ENCODE results near the gene MRFAP1L1. TPM values are rescaled to one million over a fixed set of nuclear protein-coding genes. Genes with fewer than 3 reads are reported as not detected.

Gene MRFAP1L1
- total RNA-seq, 1 donor from 2014 or later = 32.9 TPM

DNA sequence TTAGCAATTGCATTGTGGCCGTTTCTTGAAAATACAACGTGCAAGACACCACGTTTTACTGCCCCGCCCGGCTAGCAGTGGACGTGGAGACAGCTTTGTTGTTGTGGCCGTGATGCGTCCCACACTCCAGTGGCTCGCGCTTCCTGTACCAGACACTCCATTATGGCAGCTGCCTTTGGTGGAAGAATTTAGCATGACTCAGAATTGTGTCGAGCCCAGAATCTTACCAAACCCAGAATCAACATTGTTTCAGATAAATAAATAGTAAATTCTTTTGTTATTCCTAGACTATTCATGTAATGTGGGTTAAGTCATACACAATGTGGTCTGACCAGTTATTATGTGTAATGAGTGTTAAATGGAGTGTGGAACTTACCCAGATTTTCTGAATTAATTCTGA, 41.3 kb downstream of the MRFAP1L1 start:
- Histone ChIP-seq H3K36me3 (ENCODE audit: control insufficient read depth in 3 of 3, insufficient read depth in 3 of 3, low read length in 3 of 3) (peaks cover 0 to 6% (median 0%) of the 10 kb centered on the region in 3 donors), H3K27me3 (ENCODE audit: control insufficient read depth in 3 of 3, insufficient read depth in 3 of 3, low read length in 3 of 3) (peaks cover 9 to 22% (median 22%) of the 10 kb centered on the region in 3 donors), H3K4me3 (ENCODE audit: low read length in 3 of 3) (no peak overlapping the region), H3K9ac (ENCODE audit: low read depth in 1 of 3, low read length in 3 of 3) (no peak overlapping the region), H3K27ac (ENCODE audit: low read depth, low read length) (no peak overlapping the region), H3K4me1 (ENCODE audit: control insufficient read depth in 3 of 3, insufficient read depth in 3 of 3, low read length in 3 of 3) (peaks cover 0 to 13% (median 9%) of the 10 kb centered on the region in 3 donors), H3K9me3 (ENCODE audit: control insufficient read depth in 3 of 3, low read length in 3 of 3) (peaks cover 0 to 2% (median 0%) of the 10 kb centered on the region in 3 donors)

DNA sequence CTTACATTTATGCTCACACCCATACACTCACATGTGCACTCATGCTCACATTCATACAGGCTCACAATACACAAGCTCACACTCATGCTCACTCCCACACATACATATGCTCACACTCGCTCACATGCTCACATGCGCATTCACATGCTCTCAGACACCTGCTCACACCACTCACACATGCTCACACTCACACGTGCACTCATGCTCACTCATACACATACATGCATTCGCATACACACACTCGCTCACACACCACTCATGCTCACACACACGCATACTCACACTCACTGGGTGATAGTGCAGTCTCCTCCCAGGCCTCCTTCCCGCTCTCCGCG, 44.4 kb downstream of the MRFAP1L1 start:
- Histone ChIP-seq H3K36me3 (ENCODE audit: control insufficient read depth in 3 of 3, insufficient read depth in 3 of 3, low read length in 3 of 3) (peaks cover 0 to 4% (median 0%) of the 10 kb centered on the region in 3 donors), H3K9ac (ENCODE audit: low read depth in 1 of 3, low read length in 3 of 3) (no peak overlapping the region), H3K9me3 (ENCODE audit: control insufficient read depth in 3 of 3, low read length in 3 of 3) (peaks cover 0 to 2% (median 0%) of the 10 kb centered on the region in 3 donors), H3K27ac (ENCODE audit: low read depth, low read length) (no peak overlapping the region), H3K4me3 (ENCODE audit: low read length in 3 of 3) (no peak overlapping the region), H3K4me1 (ENCODE audit: control insufficient read depth in 3 of 3, insufficient read depth in 3 of 3, low read length in 3 of 3) (peaks cover 0 to 13% (median 9%) of the 10 kb centered on the region in 3 donors), H3K27me3 (ENCODE audit: control insufficient read depth in 3 of 3, insufficient read depth in 3 of 3, low read length in 3 of 3) (peaks cover 9 to 39% (median 27%) of the 10 kb centered on the region in 3 donors)

DNA sequence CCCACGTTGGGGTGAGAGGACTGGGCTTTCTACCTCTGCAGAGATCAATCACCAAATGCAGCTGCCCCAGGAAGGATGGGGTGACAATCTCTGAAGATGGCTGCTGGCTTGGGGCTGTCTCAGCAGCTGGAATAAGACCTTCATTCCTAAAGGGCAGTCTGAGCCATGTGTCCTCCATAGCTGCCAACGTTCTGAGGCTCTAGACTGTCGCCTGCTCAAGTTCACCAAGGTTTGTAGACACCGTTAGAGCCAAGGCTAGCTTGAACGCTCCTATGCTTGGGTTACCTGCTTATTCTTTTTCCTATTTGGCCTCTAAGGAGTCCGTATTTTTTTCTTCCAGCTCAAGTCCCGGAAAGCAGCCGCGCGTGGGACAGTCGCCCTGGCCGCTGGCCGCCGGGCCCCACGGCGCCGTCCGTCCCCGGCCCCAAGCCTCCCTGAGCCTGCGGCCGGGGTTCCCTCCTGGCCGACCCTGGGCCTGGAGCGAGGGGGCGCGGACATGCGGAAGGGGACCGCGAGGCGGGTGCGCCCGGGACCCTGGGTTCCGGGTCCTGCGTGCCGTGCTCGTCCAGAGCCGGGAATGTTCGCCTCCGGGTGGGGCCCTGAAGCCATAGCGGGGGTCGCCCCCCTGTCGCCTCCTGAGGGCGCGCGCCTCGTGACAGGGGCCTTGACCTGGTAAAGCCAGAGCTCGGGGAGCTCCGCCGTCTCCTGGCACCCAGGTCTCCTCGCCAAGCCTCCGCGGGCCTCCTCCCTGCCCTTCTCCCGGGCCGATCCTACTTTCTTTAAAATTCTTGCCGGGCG, 45.9 kb downstream of the MRFAP1L1 start:
- peaks cover 0 to 16% (median 12%) of the 10 kb centered on the region in 3 donors for H3K4me1 ChIP-seq (ENCODE audit: control insufficient read depth in 3 of 3, insufficient read depth in 3 of 3, low read length in 3 of 3)
- peak overlapping the region; percentile 46 to 72 (median 63) for H3K9ac ChIP-seq (ENCODE audit: low read depth in 1 of 3, low read length in 3 of 3)
- peaks cover 9 to 47% (median 31%) of the 10 kb centered on the region in 3 donors for H3K27me3 ChIP-seq (ENCODE audit: control insufficient read depth in 3 of 3, insufficient read depth in 3 of 3, low read length in 3 of 3)
- peaks cover 0 to 2% (median 0%) of the 10 kb centered on the region in 3 donors for H3K9me3 ChIP-seq (ENCODE audit: control insufficient read depth in 3 of 3, low read length in 3 of 3)
- H3K4me3 ChIP-seq (ENCODE audit: low read length in 3 of 3) = peak overlapping the region; percentile 40 to 66 (median 61)
- H3K36me3 ChIP-seq (ENCODE audit: control insufficient read depth in 3 of 3, insufficient read depth in 3 of 3, low read length in 3 of 3) = peaks cover 0 to 4% (median 0%) of the 10 kb centered on the region in 3 donors
- no peak overlapping the region for H3K27ac ChIP-seq (ENCODE audit: low read depth, low read length)

DNA sequence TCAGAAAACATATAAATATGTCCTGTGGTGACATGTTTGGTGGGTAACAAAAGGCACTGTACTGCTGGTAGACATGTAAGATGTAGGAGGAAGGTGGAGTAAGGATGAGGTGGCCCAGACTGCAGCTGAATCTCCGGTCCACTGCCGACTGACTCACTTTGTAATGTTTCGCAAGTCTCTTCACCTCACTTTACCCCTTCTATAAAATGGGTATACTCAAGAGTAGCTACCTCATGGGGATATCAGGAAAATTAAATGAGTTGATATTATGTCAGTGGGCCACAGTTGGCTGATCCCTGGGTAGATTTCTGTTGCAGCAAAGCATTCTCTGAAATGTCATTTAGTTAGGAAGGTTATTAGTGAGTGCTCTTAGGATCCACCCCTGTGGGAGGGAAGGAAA, 47.1 kb downstream of the MRFAP1L1 start:
- no peak overlapping the region for H3K27ac ChIP-seq (ENCODE audit: low read depth, low read length)
- no peak overlapping the region for H3K9ac ChIP-seq (ENCODE audit: low read depth in 1 of 3, low read length in 3 of 3)
- peaks cover 13 to 43% (median 31%) of the 10 kb centered on the region in 3 donors for H3K27me3 ChIP-seq (ENCODE audit: control insufficient read depth in 3 of 3, insufficient read depth in 3 of 3, low read length in 3 of 3)
- peaks cover 0 to 2% (median 0%) of the 10 kb centered on the region in 3 donors for H3K9me3 ChIP-seq (ENCODE audit: control insufficient read depth in 3 of 3, low read length in 3 of 3)
- H3K36me3 ChIP-seq (ENCODE audit: control insufficient read depth in 3 of 3, insufficient read depth in 3 of 3, low read length in 3 of 3) = no peaks in the 10 kb centered on the region
- peaks cover 0 to 16% (median 12%) of the 10 kb centered on the region in 3 donors for H3K4me1 ChIP-seq (ENCODE audit: control insufficient read depth in 3 of 3, insufficient read depth in 3 of 3, low read length in 3 of 3)
- H3K4me3 ChIP-seq (ENCODE audit: low read length in 3 of 3) = no peak overlapping the region

DNA sequence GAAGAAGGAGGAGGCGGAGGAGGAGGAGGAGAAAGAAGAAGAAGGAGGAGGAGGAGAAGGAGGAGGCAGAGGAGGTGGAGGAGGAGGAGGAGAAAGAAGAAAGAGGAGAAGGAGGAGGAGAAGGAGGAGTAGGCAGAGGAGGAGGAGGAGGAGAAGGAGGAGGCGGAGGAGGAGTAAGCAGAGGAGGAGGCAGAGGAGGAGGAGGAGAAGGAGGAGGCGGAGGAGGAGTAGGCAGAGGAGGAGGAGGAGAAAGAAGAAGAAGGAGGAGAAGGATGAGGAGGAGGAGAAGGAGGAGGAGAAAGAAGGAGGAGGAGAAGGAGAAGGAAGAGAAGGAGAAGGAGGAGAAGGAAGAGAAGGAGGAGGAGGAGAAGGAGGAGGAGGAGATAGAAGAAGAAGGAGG, 49.2 kb downstream of the MRFAP1L1 start:
- peaks cover 0 to 16% (median 12%) of the 10 kb centered on the region in 3 donors for H3K4me1 ChIP-seq (ENCODE audit: control insufficient read depth in 3 of 3, insufficient read depth in 3 of 3, low read length in 3 of 3)
- H3K9ac ChIP-seq (ENCODE audit: low read depth in 1 of 3, low read length in 3 of 3) = no peak overlapping the region
- H3K9me3 ChIP-seq (ENCODE audit: control insufficient read depth in 3 of 3, low read length in 3 of 3) = peaks cover 0 to 2% (median 0%) of the 10 kb centered on the region in 3 donors
- no peak overlapping the region for H3K4me3 ChIP-seq (ENCODE audit: low read length in 3 of 3)
- no peaks in the 10 kb centered on the region for H3K36me3 ChIP-seq (ENCODE audit: control insufficient read depth in 3 of 3, insufficient read depth in 3 of 3, low read length in 3 of 3)
- no peak overlapping the region for H3K27ac ChIP-seq (ENCODE audit: low read depth, low read length)
- H3K27me3 ChIP-seq (ENCODE audit: control insufficient read depth in 3 of 3, insufficient read depth in 3 of 3, low read length in 3 of 3) = peaks cover 8 to 38% (median 27%) of the 10 kb centered on the region in 3 donors

DNA sequence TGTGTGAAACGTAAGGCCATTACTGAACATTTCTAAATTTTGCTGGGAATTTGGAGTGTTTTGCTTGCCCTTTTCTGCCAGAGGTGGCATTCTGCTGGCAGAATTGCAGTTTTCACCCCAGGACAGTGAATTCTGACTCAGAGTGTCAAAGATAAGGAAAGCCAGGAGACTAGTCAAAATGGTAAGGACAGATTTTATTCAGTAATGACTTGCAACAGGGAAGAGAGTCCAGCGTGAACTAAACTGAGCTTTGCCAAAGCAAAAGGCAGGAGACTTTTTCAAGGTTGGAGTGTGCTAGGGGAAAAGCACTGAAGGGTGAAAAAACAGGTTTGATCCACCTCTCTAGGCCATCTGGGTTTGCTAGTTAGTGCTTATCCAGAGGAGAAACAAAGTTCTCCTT, 49.8 kb downstream of the MRFAP1L1 start:
- H3K27me3 ChIP-seq (ENCODE audit: control insufficient read depth in 3 of 3, insufficient read depth in 3 of 3, low read length in 3 of 3) = peaks cover 3 to 32% (median 21%) of the 10 kb centered on the region in 3 donors
- H3K36me3 ChIP-seq (ENCODE audit: control insufficient read depth in 3 of 3, insufficient read depth in 3 of 3, low read length in 3 of 3) = no peaks in the 10 kb centered on the region
- no peak overlapping the region for H3K9ac ChIP-seq (ENCODE audit: low read depth in 1 of 3, low read length in 3 of 3)
- H3K27ac ChIP-seq (ENCODE audit: low read depth, low read length) = no peak overlapping the region
- H3K9me3 ChIP-seq (ENCODE audit: control insufficient read depth in 3 of 3, low read length in 3 of 3) = no peaks in the 10 kb centered on the region
- H3K4me1 ChIP-seq (ENCODE audit: control insufficient read depth in 3 of 3, insufficient read depth in 3 of 3, low read length in 3 of 3) = peaks cover 0 to 15% (median 11%) of the 10 kb centered on the region in 3 donors
- no peak overlapping the region for H3K4me3 ChIP-seq (ENCODE audit: low read length in 3 of 3)

DNA sequence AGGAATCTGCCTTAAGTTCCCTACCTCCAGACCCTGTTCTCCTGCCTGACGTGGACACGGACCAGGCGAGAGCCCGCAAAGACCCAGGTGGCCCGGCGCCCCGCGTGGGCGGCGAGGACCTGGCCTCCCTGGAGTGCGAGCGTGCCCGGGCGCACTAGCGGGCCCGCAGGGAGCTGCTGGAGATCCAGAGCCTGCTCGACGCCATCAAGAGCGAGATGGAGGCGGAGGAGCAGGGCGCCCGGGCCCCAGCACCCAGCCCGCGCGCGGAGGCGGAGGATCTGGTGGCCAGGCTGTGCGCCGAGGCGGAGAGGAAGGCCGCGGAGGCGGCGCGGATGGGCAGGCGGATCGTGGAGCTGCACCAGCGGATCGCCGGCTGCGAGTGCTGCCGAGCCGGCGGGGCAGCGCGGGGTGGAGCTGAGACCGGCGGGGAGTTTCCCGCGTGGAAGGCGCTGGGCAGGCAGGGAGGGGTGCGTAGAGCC, 51.0 kb downstream of the MRFAP1L1 start:
- peak overlapping the region in 2 of 3 donors; percentile 49 to 61 for H3K4me3 ChIP-seq (ENCODE audit: low read length in 3 of 3)
- H3K4me1 ChIP-seq (ENCODE audit: control insufficient read depth in 3 of 3, insufficient read depth in 3 of 3, low read length in 3 of 3) = peaks cover 0 to 5% (median 3%) of the 10 kb centered on the region in 3 donors
- H3K9ac ChIP-seq (ENCODE audit: low read depth in 1 of 3, low read length in 3 of 3) = peak overlapping the region in 2 of 3 donors; percentile 29 to 54
- H3K27me3 ChIP-seq (ENCODE audit: control insufficient read depth in 3 of 3, insufficient read depth in 3 of 3, low read length in 3 of 3) = peaks cover 3 to 27% (median 12%) of the 10 kb centered on the region in 3 donors
- no peak overlapping the region for H3K27ac ChIP-seq (ENCODE audit: low read depth, low read length)
- H3K36me3 ChIP-seq (ENCODE audit: control insufficient read depth in 3 of 3, insufficient read depth in 3 of 3, low read length in 3 of 3) = no peaks in the 10 kb centered on the region
- no peaks in the 10 kb centered on the region for H3K9me3 ChIP-seq (ENCODE audit: control insufficient read depth in 3 of 3, low read length in 3 of 3)

DNA sequence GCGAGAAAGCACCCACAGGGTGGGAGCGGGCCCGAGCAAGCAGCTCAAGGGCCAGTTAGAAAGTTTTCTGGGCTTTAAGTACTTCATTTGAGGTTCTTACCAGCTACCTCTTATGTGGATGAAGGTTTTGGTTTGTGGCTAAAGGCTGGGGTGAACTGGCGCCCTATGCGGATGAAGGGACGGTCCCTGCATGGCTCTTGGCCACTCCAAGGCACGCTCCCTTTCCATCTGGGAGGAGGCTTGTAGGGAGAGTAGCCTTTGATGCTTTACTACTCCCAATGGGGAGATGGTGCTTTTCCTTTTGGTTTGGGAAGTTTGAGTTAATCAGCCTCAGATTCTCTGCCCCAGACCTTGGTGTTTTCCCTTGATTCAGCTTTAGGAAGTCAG, 51.5 kb downstream of the MRFAP1L1 start:
- Histone ChIP-seq H3K27me3 (ENCODE audit: control insufficient read depth in 3 of 3, insufficient read depth in 3 of 3, low read length in 3 of 3) (peaks cover 3 to 23% (median 7%) of the 10 kb centered on the region in 3 donors), H3K27ac (ENCODE audit: low read depth, low read length) (no peak overlapping the region), H3K9me3 (ENCODE audit: control insufficient read depth in 3 of 3, low read length in 3 of 3) (no peaks in the 10 kb centered on the region), H3K4me3 (ENCODE audit: low read length in 3 of 3) (peak overlapping the region in 2 of 3 donors; percentile 49 to 61), H3K9ac (ENCODE audit: low read depth in 1 of 3, low read length in 3 of 3) (peak overlapping the region in 1 of 3 donors; percentile 54), H3K36me3 (ENCODE audit: control insufficient read depth in 3 of 3, insufficient read depth in 3 of 3, low read length in 3 of 3) (no peaks in the 10 kb centered on the region), H3K4me1 (ENCODE audit: control insufficient read depth in 3 of 3, insufficient read depth in 3 of 3, low read length in 3 of 3) (peaks cover 0 to 3% (median 3%) of the 10 kb centered on the region in 3 donors)

Measured in skeletal muscle tissue (tissue), 4 donors.